OCI-M2 (cell line): ENCODE measurements around the gene ZNF417.
A peak's percentile ranks its signal among the peaks of the same experiment; 100 is the strongest.
"Not testable (repeated sequence)": the region's sequence is repeated elsewhere in the genome, so short reads cannot be mapped to it uniquely, and the experiment has no call there.

Experiments
- DNase-seq: peaks from one replicate; lab custom pipeline; 2025; ENCODE audit not compliant: unreplicated experiment; lab: John Stamatoyannopoulos, UW

Gene ZNF417

DNA sequence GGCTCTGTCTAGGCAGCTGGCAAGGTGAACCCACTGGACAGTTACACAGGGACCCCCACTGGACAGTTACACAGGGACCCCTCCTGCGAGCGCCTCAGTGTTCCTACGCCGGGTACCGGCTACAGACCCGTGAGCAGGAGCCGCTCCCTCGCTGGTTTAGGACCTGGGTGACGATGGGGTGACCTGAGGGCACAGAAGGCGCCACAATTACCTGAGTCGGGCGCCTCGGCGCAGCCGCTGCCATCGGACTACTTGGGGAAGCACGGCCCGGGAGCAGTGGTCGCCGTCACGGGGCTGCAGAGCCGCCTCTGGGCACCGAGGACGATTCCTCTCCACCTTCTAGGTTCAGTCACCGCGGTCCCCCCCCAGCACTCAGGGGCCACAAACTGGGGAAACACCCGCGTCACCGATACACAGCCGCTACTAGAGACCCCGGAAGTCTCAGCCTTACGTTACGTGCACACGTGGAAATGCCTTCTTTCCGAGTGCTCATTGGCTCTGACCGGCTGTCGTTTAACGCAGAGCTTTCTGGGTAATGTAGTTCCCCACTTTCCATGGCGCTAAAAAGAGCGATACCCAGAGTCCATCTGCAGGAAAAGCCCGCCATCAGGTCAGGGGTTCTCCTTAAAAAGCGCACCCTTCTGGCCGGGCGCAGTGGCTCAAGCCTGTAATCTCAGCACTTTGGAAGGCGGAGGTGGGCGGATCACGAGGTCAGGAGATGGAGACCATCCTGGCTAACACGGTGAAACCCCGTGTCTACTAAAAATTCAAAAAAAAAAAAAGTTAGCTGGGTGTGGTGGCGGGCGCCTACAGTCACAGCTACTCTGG lies at the start of gene ZNF417:
Gene ZNF417 (minus strand): TSS at position 425 of the 828 bp plus-strand sequence. CDS start 181 bp downstream, at position 244.
- peak; percentile 74 for DNase-seq

- no peak for DNase-seq
Observed at GRCh38 chr19:57964761-57965160, 48.4 kb upstream of the ZNF417 start.

DNA sequence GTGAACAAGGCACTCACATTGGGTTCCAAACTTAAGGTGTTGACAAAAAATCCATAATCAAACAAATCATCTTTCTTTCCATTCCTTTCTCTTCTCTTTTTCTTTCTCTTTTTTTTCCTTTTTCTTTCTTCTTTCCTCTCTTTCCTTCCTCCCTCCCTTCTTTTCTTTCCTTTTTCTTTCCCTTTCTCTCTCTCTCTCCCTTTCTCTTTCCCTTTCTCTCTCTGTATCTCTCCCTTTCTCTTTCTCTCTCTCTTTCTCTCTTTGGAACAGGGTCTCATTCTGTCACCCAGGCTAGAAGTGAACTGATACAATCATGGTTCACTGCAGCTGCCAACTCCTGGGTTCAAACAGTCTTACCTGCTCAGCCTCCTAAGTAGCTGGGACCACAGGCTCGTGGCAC lies 45.4 kb upstream of the ZNF417 start:
- no peak for DNase-seq

DNA sequence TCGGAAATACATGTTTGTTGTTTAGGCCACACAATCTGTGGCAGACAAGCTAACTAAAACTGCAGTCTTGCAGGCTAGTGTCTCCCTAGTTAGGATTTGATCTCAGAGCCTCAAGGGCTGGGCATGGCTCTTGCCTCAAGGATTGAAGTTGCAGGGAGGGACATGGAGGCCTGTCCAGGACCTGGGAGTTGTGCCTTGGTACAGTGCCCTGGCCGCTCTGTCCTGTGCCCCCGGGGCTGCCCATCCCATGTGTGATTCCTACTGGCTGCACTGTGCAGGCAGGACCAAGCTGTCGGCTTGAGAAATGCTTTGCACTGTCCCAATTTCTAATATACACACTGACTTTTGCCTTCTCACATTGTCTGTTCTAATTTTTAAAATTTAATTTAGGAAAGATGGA lies 38.6 kb upstream of the ZNF417 start:
- no peak for DNase-seq

- DNase-seq = no peak
Observed at GRCh38 chr19:57949702-57950101, 33.3 kb upstream of the ZNF417 start.

DNA sequence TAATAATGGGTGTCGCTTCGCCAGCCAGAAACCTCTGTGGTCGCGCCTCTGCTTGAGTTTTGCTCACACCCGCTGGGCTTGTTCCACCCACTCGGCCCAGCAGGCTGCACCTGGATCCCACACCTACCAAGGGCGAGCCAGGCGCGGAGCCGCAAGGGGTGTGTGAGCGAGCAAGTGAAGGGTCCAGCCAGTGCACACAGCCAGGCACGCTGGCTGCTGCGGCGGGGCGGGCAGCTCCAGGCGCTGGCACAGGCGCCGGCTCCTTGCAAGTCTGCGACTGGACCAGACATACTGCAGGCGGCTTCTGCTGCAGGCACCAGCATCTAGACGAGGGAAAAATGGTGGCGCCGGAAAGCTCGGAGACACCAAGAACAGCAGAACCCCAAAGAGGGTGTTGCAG lies 32.9 kb upstream of the ZNF417 start:
- no peak for DNase-seq

GRCh38 chr19:57947419-57948134 lies 31.2 kb upstream of the ZNF417 start, which contains the start of gene ZNF256:
Gene ZNF256 (minus strand): TSS chr19:57947706. CDS start chr19:57947474, 232 bp downstream.
- peak; percentile 78 for DNase-seq

DNA sequence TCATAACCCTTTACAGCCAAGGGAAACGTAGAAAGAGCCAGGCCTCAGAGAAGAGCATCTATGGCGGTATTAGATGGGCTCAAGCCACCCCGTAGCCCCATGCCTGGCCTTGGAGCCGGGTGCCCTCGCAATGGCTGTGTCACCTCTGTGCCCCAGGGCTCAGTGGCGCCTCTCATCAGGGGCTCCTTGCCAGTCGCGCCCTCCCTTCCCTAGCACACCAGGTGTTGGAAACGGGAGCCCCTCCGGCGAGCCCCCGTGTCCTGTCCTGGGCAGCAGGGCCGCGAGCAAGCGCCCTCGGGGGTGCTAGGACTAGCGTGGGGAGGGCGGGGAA lies 30.7 kb upstream of the ZNF417 start:
- DNase-seq = no peak

DNA sequence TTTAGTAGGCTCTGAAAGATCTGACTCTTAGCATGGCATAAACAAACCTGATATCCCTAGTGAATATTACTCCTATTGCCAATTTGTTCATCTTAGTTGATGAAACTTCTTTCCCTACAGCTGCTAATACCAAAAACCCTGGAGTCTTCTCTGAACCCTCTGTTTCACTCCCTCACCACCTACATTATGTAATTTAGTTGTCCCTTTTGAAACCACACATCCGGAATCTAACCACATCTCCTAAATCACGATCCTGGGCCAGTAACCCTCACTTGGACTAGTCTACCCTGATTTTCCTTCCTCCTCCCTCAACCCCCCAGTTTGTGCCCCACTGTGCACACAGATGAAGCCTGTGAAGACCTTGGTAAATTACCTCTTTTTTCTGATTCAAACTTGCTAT lies 29.9 kb upstream of the ZNF417 start:
- no peak for DNase-seq

DNA sequence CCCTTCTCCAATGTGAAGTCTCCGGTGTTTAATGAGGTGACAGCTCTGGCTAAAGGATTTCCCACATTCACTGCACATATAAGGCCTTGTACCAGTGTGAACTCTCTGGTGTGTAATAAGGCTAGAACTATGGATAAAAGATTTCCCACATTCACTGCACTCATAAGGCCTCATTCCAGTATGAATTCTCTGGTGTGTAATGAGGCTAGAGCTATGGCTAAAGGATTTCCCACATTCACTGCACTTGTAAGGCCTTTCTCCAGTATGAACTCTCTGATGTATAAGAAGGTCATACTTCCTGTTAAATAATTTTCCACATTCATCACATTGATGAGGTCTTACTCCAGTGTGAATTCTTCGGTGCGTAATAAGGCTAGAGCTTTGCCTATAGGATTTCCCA lies 25.2 kb upstream of the ZNF417 start:
- no peak for DNase-seq

- no peak for DNase-seq
Observed at GRCh38 chr19:57935731-57936130, 19.3 kb upstream of the ZNF417 start.

DNA sequence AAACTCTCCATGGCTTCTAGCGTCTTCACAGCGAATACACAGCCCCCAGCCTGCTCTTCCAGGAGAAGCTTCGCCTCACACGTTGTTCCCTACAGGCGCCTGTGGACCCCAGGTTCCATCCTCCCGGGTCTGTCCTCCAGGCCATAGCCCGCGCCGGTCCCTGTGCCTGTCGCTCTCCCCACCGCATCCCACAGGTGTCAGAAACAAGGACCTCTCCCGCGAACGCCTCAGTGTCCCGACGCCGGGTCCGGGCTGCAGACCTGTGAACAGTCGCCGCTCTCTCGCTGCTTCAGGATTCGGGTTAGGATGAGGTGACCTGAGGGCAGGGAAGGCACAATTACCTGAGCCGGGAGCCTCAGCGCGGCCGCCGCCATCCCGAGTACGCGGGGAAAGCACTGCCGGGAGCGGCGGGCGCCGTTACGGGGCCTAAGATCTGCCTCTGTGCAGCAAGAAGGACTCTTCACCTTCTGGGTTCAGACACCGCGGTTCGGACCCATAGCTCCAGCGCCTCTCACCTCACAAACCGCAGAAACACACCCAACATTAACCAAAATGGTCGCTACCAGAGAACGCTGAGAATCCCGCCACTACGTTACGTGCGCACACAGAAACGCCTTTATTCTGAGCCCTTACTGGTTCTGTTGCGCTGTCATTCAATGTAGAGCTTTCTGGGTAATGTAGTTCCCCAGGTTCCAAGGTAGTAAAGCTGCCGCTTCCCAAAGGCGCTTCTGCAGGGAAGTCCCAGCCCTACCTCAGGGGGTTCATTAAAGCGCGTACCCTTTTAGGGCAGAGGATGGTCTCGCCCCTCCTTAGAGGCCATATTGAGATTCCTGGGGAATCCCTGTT lies 18.7 kb upstream of the ZNF417 start, which contains the start of gene ZNF418:
Gene ZNF418 (minus strand): TSS at position 583 of the 846 bp plus-strand sequence. CDS start 1,580 bp downstream, outside the sequence.
- no peak for DNase-seq

- DNase-seq = no peak
Observed at GRCh38 chr19:57927587-57927986, 11.2 kb upstream of the ZNF417 start.

DNA sequence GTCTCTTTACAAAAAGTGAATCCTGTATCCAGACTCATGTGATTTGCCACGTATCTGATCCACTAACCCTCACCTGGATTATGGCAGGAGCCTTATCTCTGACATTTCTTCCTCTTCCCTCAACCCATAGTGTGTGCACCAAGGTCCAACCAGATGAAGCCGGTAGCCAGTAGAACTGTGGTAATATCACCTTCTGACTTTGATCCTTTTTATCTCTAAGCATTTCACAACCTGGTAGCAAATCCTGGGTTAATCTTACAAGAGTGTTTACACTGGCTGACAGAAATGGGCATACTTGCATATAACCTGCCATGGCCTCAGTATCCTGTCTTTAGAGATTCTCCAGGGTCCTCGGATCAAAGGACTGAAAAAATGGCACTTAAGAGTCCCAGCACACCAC lies 1.9 kb downstream of the ZNF417 start:
- no peak for DNase-seq

- no peak for DNase-seq
Observed at GRCh38 chr19:57907394-57907793, 9.0 kb downstream of the ZNF417 start.

GRCh38 chr19:57905258-57905657 lies 11.1 kb downstream of the ZNF417 start:
- no peak for DNase-seq

DNA sequence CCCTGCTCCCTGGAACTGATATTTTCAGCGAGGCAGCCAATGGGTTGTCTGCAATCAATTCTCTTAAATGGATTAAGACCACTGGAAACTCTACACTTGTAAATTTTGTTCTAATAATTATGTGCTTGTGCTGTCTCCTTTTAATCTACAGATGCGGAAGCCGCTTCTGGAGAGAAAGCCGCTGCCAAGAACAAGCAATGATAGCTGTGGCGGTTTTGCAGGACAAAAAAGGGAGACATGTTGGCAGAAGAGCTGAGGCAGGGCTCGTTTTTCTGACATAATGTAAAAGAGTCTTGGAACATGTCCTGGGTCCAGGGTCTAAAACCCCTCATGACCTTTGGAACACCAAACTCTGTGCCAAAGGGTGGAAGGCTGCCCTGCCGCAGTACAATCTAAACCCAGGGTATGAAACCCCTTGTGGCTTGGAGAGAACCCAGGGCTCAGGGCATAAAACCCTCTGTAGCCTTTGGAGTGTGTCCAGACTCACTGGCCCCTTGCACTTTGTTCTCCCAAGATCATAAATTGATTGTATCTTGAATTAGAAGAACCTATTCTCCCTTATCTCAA lies 12.7 kb downstream of the ZNF417 start:
- no peak for DNase-seq

DNA sequence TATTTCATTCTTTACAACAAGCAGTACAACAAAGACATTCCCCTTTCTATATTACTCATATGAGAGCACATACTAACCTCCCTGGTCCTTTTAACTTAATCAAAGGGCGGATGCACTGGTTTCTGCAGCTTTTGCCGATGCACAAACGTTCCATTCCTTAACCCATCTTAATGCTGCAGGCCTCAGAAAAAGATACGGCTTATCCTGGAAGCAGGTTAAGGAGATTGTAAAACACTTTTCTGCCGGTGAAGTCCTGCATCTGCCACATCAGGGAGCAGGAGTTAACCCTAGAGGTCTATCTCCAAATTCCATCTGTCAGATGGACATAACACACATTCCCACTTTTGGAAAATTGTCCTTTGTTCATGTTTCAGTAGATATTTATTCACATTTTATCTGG lies 16.1 kb downstream of the ZNF417 start:
- DNase-seq = no peak

DNA sequence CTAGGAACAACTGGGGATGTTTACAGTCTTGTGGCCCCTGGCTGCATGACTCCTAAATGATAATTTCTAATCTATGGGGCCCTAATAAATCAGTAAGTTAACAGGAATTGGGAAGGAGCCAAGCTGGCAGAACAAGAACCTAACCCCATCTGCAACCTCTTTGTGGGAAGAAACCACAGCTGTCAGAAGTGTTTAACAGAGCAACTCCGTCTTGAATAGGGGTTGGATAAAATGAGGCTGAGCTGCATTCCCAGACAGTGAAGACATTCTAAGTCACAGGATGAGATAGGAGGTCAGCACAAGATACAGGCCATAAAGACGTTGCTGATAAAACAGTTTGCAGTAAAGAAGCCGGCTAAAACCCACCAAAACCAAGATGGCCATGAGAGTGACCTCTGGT lies 25.7 kb downstream of the ZNF417 start:
- not testable (repeated sequence) for DNase-seq

GRCh38 chr19:57888560-57889231 lies 27.7 kb downstream of the ZNF417 start, which contains the start of gene ZNF814:
Gene ZNF814 (minus strand): TSS chr19:57889037. CDS start chr19:57888802, 235 bp downstream.
- peak; percentile 76 for DNase-seq
